Measurements from ENCODE around the gene OR10J5.
"Not testable (repeated sequence)": the region's sequence is repeated elsewhere in the genome, so short reads cannot be mapped to it uniquely, and the experiment has no call there.

The OR10J5 gene

GRCh38 chr1:159535907-159536306 lies at the start of gene OR10J5:
TSS of gene OR10J5 (minus strand) at chr1:159536007. CDS start at chr1:159536007, 0 bp downstream.
- DNase-seq, result no peak

GRCh38 chr1:159584536-159584935 lies 48.7 kb upstream of the OR10J5 start:
- no peak for DNase-seq

- no peak for DNase-seq
Observed at GRCh38 chr1:159581422-159581821, 45.6 kb upstream of the OR10J5 start.

- no peak for DNase-seq
Observed at GRCh38 chr1:159580340-159580739, 44.5 kb upstream of the OR10J5 start.

GRCh38 chr1:159577446-159577845 lies 41.6 kb upstream of the OR10J5 start:
- DNase-seq, result no peak

GRCh38 chr1:159562680-159563079 lies 26.9 kb upstream of the OR10J5 start:
- no peak for DNase-seq

GRCh38 chr1:159561497-159561896 lies 25.7 kb upstream of the OR10J5 start:
- no peak for DNase-seq

- DNase-seq, result no peak
Observed at GRCh38 chr1:159560599-159560998, 24.8 kb upstream of the OR10J5 start.

GRCh38 chr1:159556931-159557369 lies 21.1 kb upstream of the OR10J5 start:
- DNase-seq, result no peak

GRCh38 chr1:159554696-159555095 lies 18.9 kb upstream of the OR10J5 start:
- no peak for DNase-seq

GRCh38 chr1:159554261-159554660 lies 18.5 kb upstream of the OR10J5 start:
- no peak for DNase-seq

GRCh38 chr1:159548126-159548525 lies 12.3 kb upstream of the OR10J5 start:
- no peak for DNase-seq

- no peak for DNase-seq
Observed at GRCh38 chr1:159532922-159533321, 2.9 kb downstream of the OR10J5 start.

GRCh38 chr1:159524792-159525191 lies 11.0 kb downstream of the OR10J5 start:
- not testable (repeated sequence) for DNase-seq

- no peak for DNase-seq
Observed at GRCh38 chr1:159510229-159510541, 25.6 kb downstream of the OR10J5 start.

- DNase-seq, result no peak
Observed at GRCh38 chr1:159509440-159510228, 26.2 kb downstream of the OR10J5 start.

GRCh38 chr1:159508951-159509350 lies 26.9 kb downstream of the OR10J5 start:
- no peak for DNase-seq

- DNase-seq, result no peak
Observed at GRCh38 chr1:159505676-159506075, 30.1 kb downstream of the OR10J5 start.

GRCh38 chr1:159501082-159501481 lies 34.7 kb downstream of the OR10J5 start:
- DNase-seq, result no peak

GRCh38 chr1:159494513-159495210 lies 41.1 kb downstream of the OR10J5 start:
- DNase-seq, result not testable (repeated sequence)

- no peak for DNase-seq
Observed at GRCh38 chr1:159493354-159493753, 42.5 kb downstream of the OR10J5 start.

- no peak for DNase-seq
Observed at GRCh38 chr1:159492575-159493323, 43.1 kb downstream of the OR10J5 start.
